HepG2 (cell line): ENCODE data around the gene KTN1. TPM values are rescaled to one million over a fixed set of nuclear protein-coding genes. Genes with fewer than 3 reads are reported as not detected.

ENCODE experiments used
- BCL6 ChIP-seq: IDR thresholded peaks from 2 replicates; pipeline ENCODE4 v1.6.1; 2016; ENCODE audit warnings: missing genetic modification reagents, missing compliant biosample characterization
- BRCA1 ChIP-seq: sonication (generic); formaldehyde crosslinking; IDR thresholded peaks from 2 replicates; pipeline ENCODE4 v1.4.0; 2020; ENCODE audit warnings: missing genetic modification reagents
- CBX5 ChIP-seq: sonication (generic); formaldehyde crosslinking; IDR thresholded peaks from 2 replicates; pipeline ENCODE4 v1.4.0; 2020; ENCODE audit warnings: missing genetic modification reagents, borderline replicate concordance
- HMG20B ChIP-seq: conservative IDR thresholded peaks from 2 replicates; pipeline ENCODE4 v1.6.1; 2016; ENCODE audit warnings: missing genetic modification reagents, missing compliant biosample characterization
- IRF2 ChIP-seq: IDR thresholded peaks from 2 replicates; pipeline ENCODE4 v1.6.1; 2018; ENCODE audit warnings: missing genetic modification reagents, missing compliant biosample characterization
- KIAA2018 ChIP-seq: sonication (generic); formaldehyde crosslinking; IDR thresholded peaks from 2 replicates; pipeline ENCODE4 v1.5.0; 2020; ENCODE audit warnings: mild to moderate bottlenecking, missing genetic modification reagents, borderline replicate concordance
- MZF1 ChIP-seq: sonication (generic); formaldehyde crosslinking; IDR thresholded peaks from 2 replicates; pipeline ENCODE4 v1.8.1; 2023; ENCODE audit warnings: mild to moderate bottlenecking, missing genetic modification reagents, borderline replicate concordance
- SRSF9 ChIP-seq: fragments of 200-400 bp; formaldehyde crosslinking; IDR thresholded peaks from 2 replicates; pipeline ENCODE4 v1.6.1; 2018; ENCODE audit warnings: borderline replicate concordance, mild to moderate bottlenecking, low read depth, low read length; ENCODE audit not compliant: insufficient read depth, poor library complexity, severe bottlenecking
- TAF1 ChIP-seq: sonication (generic); formaldehyde crosslinking; IDR thresholded peaks from 2 replicates; pipeline ENCODE4 v1.4.0; 2020; ENCODE audit warnings: missing genetic modification reagents
- TAF15 ChIP-seq: fragments of 200-400 bp; formaldehyde crosslinking; IDR thresholded peaks from one replicate; pipeline ENCODE4 v1.6.1; 2018; ENCODE audit warnings: mild to moderate bottlenecking, low read depth, low read length; ENCODE audit not compliant: poor library complexity, severe bottlenecking
- TOPORS ChIP-seq: sonication (generic); formaldehyde crosslinking; IDR thresholded peaks from 2 replicates; pipeline ENCODE4 v1.8.0; 2023; ENCODE audit warnings: mild to moderate bottlenecking, missing genetic modification reagents
- ZBTB37 ChIP-seq: sonication (generic); formaldehyde crosslinking; IDR thresholded peaks from 2 replicates; pipeline ENCODE4 v1.4.0; 2020; ENCODE audit warnings: mild to moderate bottlenecking, missing genetic modification reagents
- ZFP62 ChIP-seq: sonication (generic); formaldehyde crosslinking; IDR thresholded peaks from 2 replicates; pipeline ENCODE4 v1.4.0; 2020; ENCODE audit warnings: missing genetic modification reagents
- ZNF280D ChIP-seq: sonication (generic); formaldehyde crosslinking; IDR thresholded peaks from 2 replicates; pipeline ENCODE4 v1.5.1; 2020; ENCODE audit warnings: mild to moderate bottlenecking, missing genetic modification reagents
- ZNF350 ChIP-seq: sonication (generic); formaldehyde crosslinking; IDR thresholded peaks from 2 replicates; pipeline ENCODE4 v1.4.0; 2020; ENCODE audit warnings: mild to moderate bottlenecking, low read depth, missing genetic modification reagents, borderline replicate concordance
- ZNF546 ChIP-seq: sonication (generic); formaldehyde crosslinking; conservative IDR thresholded peaks from 2 replicates; pipeline ENCODE4 v1.8.1; 2023; ENCODE audit warnings: mild to moderate bottlenecking, missing genetic modification reagents
- polyA plus RNA-seq, 8 experiments: library from polyadenylated mRNA; depleted of rRNA in 3 of 8; stranded (reverse) in 7 of 8; unstranded in 1 of 8; fragments of >200 nt; fragmentation: Illumina TruSeq in 4 of 8; extraction: Trizol in 4 of 8; gene quantifications; 2 replicates each; pipeline versions ENCODE4 v1.2.1 to v1.2.3, GENCODE V29; 2011 to 2016; ENCODE audit warnings: low read depth in 4 of 8, missing spikeins in 1 of 8, mixed read lengths in 1 of 8; ENCODE audit not compliant: insufficient read depth in 1 of 8
- total RNA-seq, 5 experiments: library from RNA; depleted of rRNA; stranded (reverse); fragments of >200 nt; fragmentation: Illumina TruSeq; extraction: Trizol; gene quantifications; 2 replicates each; pipeline ENCODE4 v1.2.3, GENCODE V29; 2016; ENCODE audit warnings: low read depth in 1 of 5
- TF ChIP-seq, protein P1 (sequence below): sonication (generic); formaldehyde crosslinking; IDR thresholded peaks from 2 replicates; pipeline ENCODE4 v1.4.0; 2020; ENCODE audit warnings: low read depth, mild to moderate bottlenecking, missing genetic modification reagents

KTN1 gene
- total and polyA plus RNA-seq, 2 of the 13 experiments (the other 11 are each of a cell fraction or from before 2014, with no cell fraction given), result 60.6 to 169 TPM

DNA sequence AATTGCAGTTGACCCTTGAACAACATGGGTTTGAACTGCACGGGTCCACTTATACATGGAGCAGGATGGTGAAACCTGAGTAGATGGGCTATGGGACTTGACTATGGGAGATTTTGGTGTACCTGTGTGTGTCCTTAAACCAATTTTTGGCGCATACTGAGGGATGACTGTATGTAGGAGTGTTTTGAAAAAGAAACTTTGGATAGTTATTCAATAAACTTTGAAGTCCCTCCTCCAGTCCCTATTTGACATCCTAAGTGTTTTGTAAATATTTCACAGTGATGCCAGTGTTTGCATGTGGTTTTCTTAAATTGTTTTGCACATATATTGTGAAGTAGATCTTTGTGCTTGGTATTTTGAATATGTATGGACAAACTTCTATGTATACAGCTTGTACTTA is 12.4 kb downstream of the KTN1 start (continued):
- no peak for TF ChIP-seq KIAA2018 (CRISPR knock-in tag)
- no peak for TF ChIP-seq TOPORS (CRISPR knock-in tag)
- peak; percentile 47; the same call in 1 of the 2 replicates for TF ChIP-seq BCL6 (CRISPR knock-in tag)
- TF ChIP-seq SRSF9, result no peak
- TF ChIP-seq ZFP62 (CRISPR knock-in tag), result no peak
- TF ChIP-seq ZBTB37 (CRISPR knock-in tag), result no peak
- no peak for TF ChIP-seq BRCA1 (CRISPR knock-in tag)
- TF ChIP-seq ZNF546 (CRISPR knock-in tag), result no peak
- TF ChIP-seq ZNF280D (CRISPR knock-in tag), result no peak
- no peak for TF ChIP-seq CBX5
- TF ChIP-seq MZF1 (CRISPR knock-in tag), result no peak
- TF ChIP-seq, protein P1, sequence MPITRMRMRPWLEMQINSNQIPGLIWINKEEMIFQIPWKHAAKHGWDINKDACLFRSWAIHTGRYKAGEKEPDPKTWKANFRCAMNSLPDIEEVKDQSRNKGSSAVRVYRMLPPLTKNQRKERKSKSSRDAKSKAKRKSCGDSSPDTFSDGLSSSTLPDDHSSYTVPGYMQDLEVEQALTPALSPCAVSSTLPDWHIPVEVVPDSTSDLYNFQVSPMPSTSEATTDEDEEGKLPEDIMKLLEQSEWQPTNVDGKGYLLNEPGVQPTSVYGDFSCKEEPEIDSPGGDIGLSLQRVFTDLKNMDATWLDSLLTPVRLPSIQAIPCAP (CRISPR knock-in tag), result no peak
- no peak for TF ChIP-seq ZNF350 (CRISPR knock-in tag)
- 0 out of 2 replicates have a peak, but pooled peaks have one; percentile 39 for TF ChIP-seq HMG20B (CRISPR knock-in tag)
- TF ChIP-seq IRF2 (CRISPR knock-in tag), result no peak
- no peak for TF ChIP-seq TAF15
- no peak for TF ChIP-seq TAF1 (CRISPR knock-in tag)
